NCI-H1417 (cell line): Measurements from ENCODE around the gene SERTAD1.
"Not testable (repeated sequence)": the region's sequence is repeated elsewhere in the genome, so short reads cannot be mapped to it uniquely, and the experiment has no call there.

Experiments
- DNase-seq, 3 experiments: peaks; one replicate each; lab custom pipeline; 2025; lab: John Stamatoyannopoulos, UW

SERTAD1 gene

GRCh38 chr19:40425450-40426287, at the start of gene SERTAD1:
SERTAD1 (minus strand) TSS chr19:40425992; CDS start chr19:40423546, 2,446 bp downstream.
- DNase-seq: peak; percentile 98 to 99 (median 99)

GRCh38 chr19:40474737-40475136, 48.9 kb upstream of the SERTAD1 start:
- no peak for DNase-seq

- no peak for DNase-seq
These were observed 46.7 kb upstream of the SERTAD1 start for GRCh38 chr19:40472516-40472915.

GRCh38 chr19:40471111-40471510, 45.3 kb upstream of the SERTAD1 start:
- DNase-seq: no peak

- no peak for DNase-seq
These were observed 43.2 kb upstream of the SERTAD1 start for GRCh38 chr19:40469011-40469410.

- no peak for DNase-seq
These were observed 41.4 kb upstream of the SERTAD1 start, which contains the start of gene SPTBN4 for GRCh38 chr19:40466985-40467734. SPTBN4 (plus strand) TSS chr19:40467001; CDS start chr19:40472622, 5,621 bp downstream.

- peak in 1 of 3 experiments; percentile 26 for DNase-seq
These were observed 40.6 kb upstream of the SERTAD1 start for GRCh38 chr19:40466219-40466984.

GRCh38 chr19:40465557-40466218, 39.9 kb upstream of the SERTAD1 start, which contains the start of gene BLVRB:
BLVRB (minus strand) TSS chr19:40465745; CDS start chr19:40465688, 57 bp downstream.
- DNase-seq: peak; percentile 96 to 99 (median 98)

- DNase-seq: peak in 1 of 3 experiments; percentile 26
These were observed 39.3 kb upstream of the SERTAD1 start for GRCh38 chr19:40465025-40465556.

- DNase-seq: peak; percentile 69 to 85 (median 76)
These were observed 38.5 kb upstream of the SERTAD1 start for GRCh38 chr19:40464059-40465024.

GRCh38 chr19:40463587-40464037, 37.8 kb upstream of the SERTAD1 start:
- DNase-seq: not testable (repeated sequence)

GRCh38 chr19:40461669-40462221, 36.0 kb upstream of the SERTAD1 start:
- no peak for DNase-seq

- no peak for DNase-seq
These were observed 34.4 kb upstream of the SERTAD1 start for GRCh38 chr19:40460185-40460584.

GRCh38 chr19:40458597-40458974, 32.8 kb upstream of the SERTAD1 start:
- DNase-seq: no peak

GRCh38 chr19:40457953-40458596, 32.3 kb upstream of the SERTAD1 start:
- DNase-seq: no peak

GRCh38 chr19:40457048-40457447, 31.3 kb upstream of the SERTAD1 start:
- no peak for DNase-seq

GRCh38 chr19:40453943-40454342, 28.2 kb upstream of the SERTAD1 start:
- not testable (repeated sequence) for DNase-seq

GRCh38 chr19:40453151-40453735, 27.5 kb upstream of the SERTAD1 start:
- no peak for DNase-seq

GRCh38 chr19:40452016-40452415, 26.2 kb upstream of the SERTAD1 start:
- DNase-seq: no peak
